CD4-positive, alpha-beta T cell treated with Interferon alpha-2 for 1 hour (primary cell): Measurements from ENCODE around the gene ATP11A.
A peak's percentile ranks its signal among the peaks of the same experiment; 100 is the strongest.

Experiments used
- DNase-seq, 2 donors: peaks; one replicate each; pipeline ENCODE4 v3.0.0-alpha.2; 2020 to 2022

ATP11A gene

GRCh38 chr13:112762690-112763080 is 72.8 kb downstream of the ATP11A start:
- no peak for DNase-seq

GRCh38 chr13:112764028-112764427 is 74.2 kb downstream of the ATP11A start:
- DNase-seq = no peak

GRCh38 chr13:112764864-112765561 is 75.2 kb downstream of the ATP11A start:
- DNase-seq = no peak

GRCh38 chr13:112765731-112766130 is 75.9 kb downstream of the ATP11A start:
- DNase-seq = no peak

- no peak for DNase-seq
Measured at GRCh38 chr13:112766336-112766735, 76.5 kb downstream of the ATP11A start.

- peak; percentile 25 to 36 for DNase-seq
Measured at GRCh38 chr13:112767506-112768471, 78.0 kb downstream of the ATP11A start.

- DNase-seq = peak in 1 of 2 donors; percentile 30
Measured at GRCh38 chr13:112768795-112769481, 79.1 kb downstream of the ATP11A start.

- DNase-seq = no peak
Measured at GRCh38 chr13:112769615-112770014, 79.8 kb downstream of the ATP11A start.

GRCh38 chr13:112770504-112770903 is 80.7 kb downstream of the ATP11A start:
- DNase-seq = no peak

- no peak for DNase-seq
Measured at GRCh38 chr13:112771139-112771876, 81.5 kb downstream of the ATP11A start.

- DNase-seq = no peak
Measured at GRCh38 chr13:112771877-112772538, 82.2 kb downstream of the ATP11A start.

- DNase-seq = no peak
Measured at GRCh38 chr13:112772539-112772909, 82.7 kb downstream of the ATP11A start.

- DNase-seq = no peak
Measured at GRCh38 chr13:112772929-112773328, 83.1 kb downstream of the ATP11A start.

- DNase-seq = no peak
Measured at GRCh38 chr13:112773601-112774447, 84.0 kb downstream of the ATP11A start.

- DNase-seq = no peak
Measured at GRCh38 chr13:112774448-112774792, 84.6 kb downstream of the ATP11A start.

GRCh38 chr13:112774829-112775565 is 85.2 kb downstream of the ATP11A start:
- no peak for DNase-seq

GRCh38 chr13:112775791-112776279 is 86.0 kb downstream of the ATP11A start:
- no peak for DNase-seq

- no peak for DNase-seq
Measured at GRCh38 chr13:112776354-112776753, 86.5 kb downstream of the ATP11A start.

GRCh38 chr13:112776971-112777370 is 87.1 kb downstream of the ATP11A start:
- no peak for DNase-seq
